Measurements from ENCODE around the gene ADRA1B. TPM values are rescaled to one million over a fixed set of nuclear protein-coding genes. Genes with fewer than 3 reads are reported as not detected.

ADRA1B gene
- total RNA-seq, 1 donor from 2014 or later = 2.9 TPM

DNA sequence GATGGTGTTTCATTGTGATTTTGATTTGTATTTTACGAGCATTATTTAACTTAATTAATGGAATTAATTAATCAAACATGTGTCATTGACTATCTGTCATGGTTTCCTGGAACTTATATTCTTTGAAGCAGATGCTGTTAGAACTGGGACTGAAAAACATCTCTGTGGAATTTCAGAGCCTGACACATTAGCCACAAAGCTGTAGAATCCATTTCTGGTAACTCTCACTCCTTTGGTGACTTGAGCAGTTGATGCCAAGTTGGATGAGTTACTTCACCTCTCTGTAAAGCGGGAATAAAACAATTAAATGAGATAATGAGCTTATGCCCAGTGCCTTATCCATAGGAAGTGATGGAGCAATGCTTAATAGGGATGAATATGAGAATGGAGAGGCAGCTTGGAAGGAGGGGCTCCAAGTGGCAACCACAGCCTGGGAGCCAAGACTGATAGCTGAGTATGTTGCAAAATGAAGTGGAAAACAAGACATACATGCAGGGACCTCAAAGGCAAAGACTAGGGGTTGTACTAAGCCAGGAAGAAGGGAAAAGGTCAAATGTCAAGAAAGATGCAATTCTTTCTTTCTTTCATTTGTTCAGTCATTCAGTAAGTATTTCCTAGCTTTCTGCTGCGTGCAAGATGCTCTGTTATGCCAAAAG is 23.1 kb upstream of the ADRA1B start:
- no peak for DNase-seq (ENCODE audit: extremely low spot score, unreplicated experiment)
- Mint-ChIP-seq H3K27ac (no peak overlapping the region), H3K36me3 (no peaks in the 10 kb centered on the region), H3K27me3 (peaks cover 15% of the 10 kb centered on the region), H3K9me3 (no peaks in the 10 kb centered on the region), H3K4me1 (ENCODE audit: unreplicated experiment) (no peaks in the 10 kb centered on the region), H3K4me3 (no peak overlapping the region)
- TF ChIP-seq, protein P1, sequence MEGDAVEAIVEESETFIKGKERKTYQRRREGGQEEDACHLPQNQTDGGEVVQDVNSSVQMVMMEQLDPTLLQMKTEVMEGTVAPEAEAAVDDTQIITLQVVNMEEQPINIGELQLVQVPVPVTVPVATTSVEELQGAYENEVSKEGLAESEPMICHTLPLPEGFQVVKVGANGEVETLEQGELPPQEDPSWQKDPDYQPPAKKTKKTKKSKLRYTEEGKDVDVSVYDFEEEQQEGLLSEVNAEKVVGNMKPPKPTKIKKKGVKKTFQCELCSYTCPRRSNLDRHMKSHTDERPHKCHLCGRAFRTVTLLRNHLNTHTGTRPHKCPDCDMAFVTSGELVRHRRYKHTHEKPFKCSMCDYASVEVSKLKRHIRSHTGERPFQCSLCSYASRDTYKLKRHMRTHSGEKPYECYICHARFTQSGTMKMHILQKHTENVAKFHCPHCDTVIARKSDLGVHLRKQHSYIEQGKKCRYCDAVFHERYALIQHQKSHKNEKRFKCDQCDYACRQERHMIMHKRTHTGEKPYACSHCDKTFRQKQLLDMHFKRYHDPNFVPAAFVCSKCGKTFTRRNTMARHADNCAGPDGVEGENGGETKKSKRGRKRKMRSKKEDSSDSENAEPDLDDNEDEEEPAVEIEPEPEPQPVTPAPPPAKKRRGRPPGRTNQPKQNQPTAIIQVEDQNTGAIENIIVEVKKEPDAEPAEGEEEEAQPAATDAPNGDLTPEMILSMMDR (conservative IDR thresholded peaks at IDR 0.05) = no peak

DNA sequence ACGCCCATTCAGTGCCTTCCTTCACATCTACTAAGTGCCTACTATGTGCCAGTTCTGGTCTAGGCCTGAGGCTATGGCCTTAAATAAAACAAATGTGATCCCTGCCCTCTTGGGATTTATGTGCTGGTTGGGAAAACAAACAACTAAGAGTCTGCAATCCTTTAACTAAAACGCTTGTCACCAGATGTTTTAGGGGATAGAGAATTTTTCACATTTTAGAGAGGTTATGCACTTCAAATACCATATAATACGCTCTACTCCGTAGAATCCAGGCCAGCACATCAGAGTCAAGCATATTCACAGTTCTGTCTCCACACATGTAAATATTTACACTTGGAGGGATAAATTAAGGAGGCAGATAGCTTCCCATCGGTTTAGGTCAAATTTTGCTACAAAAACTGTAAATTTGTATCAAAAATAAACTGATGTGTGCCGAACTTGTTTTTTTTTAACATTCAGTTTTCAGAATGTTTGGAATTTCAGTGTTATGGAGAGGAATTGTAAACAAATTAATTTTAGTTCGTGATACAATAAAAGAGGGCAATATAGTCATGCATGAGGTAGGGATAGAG is 22.0 kb upstream of the ADRA1B start:
- no peak for DNase-seq (ENCODE audit: extremely low spot score, unreplicated experiment)
- Mint-ChIP-seq H3K27me3 (peaks cover 22% of the 10 kb centered on the region), H3K27ac (no peak overlapping the region), H3K36me3 (no peaks in the 10 kb centered on the region), H3K4me1 (ENCODE audit: unreplicated experiment) (no peaks in the 10 kb centered on the region), H3K9me3 (no peaks in the 10 kb centered on the region), H3K4me3 (no peak overlapping the region)
- TF ChIP-seq, protein P1 (conservative IDR thresholded peaks at IDR 0.05) = no peak

DNA sequence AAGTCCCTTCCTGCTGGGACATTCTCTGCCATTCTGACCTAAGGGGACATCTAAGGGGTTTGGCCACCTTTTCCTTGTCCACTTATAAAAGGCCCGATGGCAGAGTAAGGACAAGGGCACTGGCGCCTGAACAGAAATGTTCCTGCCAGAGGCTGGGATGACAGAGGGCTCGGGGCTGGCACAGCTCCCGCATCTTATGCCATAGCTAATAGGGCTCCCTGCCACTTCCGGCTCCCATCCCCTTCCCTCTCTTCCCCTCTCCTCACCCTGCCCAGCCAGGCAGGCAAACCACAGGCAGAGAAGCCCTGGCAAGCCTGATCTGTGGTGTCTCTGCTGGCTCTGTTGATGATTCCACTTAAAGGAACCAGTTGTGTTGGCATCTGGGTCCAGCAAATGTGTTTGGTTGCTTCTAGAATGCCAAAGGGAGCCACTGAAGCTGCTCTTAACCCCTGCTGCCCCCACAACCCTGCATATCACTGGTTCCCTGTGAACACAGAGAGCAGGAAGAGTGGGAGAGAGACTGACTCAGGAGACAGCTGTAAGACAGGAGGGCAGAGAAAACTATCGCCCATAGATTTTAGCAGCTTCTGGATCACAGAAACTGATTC is 18.4 kb upstream of the ADRA1B start:
- Mint-ChIP-seq H3K36me3 (no peaks in the 10 kb centered on the region), H3K4me3 (no peak overlapping the region), H3K4me1 (ENCODE audit: unreplicated experiment) (no peaks in the 10 kb centered on the region)

DNA sequence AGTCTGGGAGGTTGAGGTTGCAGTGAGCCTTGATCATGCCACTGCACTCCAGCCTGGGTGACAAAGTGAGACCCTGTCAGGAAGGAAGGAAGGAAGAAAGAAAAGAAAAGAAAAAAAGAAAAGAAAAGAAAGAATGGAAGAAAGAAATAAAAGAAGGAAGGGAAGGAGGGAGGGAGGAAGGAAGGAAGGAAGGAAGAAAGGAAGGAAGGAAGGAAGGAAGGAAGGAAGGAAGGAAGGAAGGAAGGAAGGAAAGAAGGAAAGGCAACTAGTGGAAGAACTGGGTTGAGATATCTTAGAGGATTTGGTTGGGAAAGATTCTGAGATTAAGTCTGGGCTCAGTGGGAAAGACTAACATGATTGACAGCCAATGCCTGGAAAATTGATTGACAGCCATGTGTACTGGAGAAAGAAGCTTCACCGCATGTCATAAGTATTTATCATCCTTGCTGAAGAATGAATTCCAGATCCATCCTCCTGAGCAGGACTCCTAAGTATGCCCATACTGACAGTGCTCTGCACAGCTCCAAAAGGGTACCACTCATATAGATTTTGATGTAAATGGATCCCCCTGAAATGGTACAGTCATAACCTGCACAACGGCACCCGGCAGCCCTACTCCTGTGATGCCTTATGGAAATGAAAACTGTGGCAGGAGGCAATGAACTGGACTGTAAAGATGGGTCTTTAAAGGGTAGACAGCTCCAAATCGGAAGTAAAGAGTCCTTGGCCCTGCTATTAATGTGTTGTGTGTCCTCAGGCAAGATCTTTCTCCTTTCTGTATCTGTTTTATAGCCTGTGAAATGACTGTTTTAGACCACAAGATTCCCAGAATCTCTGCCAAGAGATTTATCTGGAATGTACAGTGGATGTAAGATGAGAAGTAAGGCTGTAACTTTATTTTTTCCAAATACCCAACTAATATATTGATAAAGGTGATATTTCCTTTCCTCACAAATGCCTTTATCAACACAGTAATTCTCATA is 16.9 kb upstream of the ADRA1B start:
- no peaks in the 10 kb centered on the region for H3K4me1 Mint-ChIP-seq (ENCODE audit: unreplicated experiment)

More for the DNA sequence above, 18.4 kb upstream of the ADRA1B start:
- no peak for DNase-seq (ENCODE audit: extremely low spot score, unreplicated experiment)
- TF ChIP-seq, protein P1 (conservative IDR thresholded peaks at IDR 0.05) = no peak
- Mint-ChIP-seq H3K27ac (no peak overlapping the region), H3K9me3 (no peaks in the 10 kb centered on the region), H3K27me3 (peaks cover 21% of the 10 kb centered on the region)

DNA sequence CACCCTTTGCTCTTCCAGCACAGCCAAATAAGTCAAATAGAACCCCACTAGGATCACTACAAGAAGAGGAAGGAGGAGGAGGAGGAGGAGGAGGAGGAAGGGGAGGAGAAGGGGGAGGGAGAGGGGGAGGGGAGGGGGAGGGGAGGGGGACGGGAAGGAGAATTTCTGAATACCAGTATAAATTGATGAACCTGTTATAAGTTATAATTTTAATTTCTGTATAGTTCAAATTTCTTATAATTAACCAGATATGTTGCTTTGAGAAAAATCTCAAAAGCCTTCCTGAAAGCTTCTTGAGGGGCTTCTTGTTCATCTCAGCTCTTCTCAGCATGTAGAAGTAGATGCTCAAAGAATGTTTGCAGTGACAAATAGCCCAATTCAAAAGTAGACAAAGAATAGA is 15.0 kb upstream of the ADRA1B start:
- Mint-ChIP-seq H3K27ac (no peak overlapping the region), H3K4me1 (ENCODE audit: unreplicated experiment) (peaks cover 8% of the 10 kb centered on the region), H3K27me3 (peaks cover 17% of the 10 kb centered on the region), H3K9me3 (no peaks in the 10 kb centered on the region), H3K36me3 (no peaks in the 10 kb centered on the region), H3K4me3 (no peak overlapping the region)
- DNase-seq (ENCODE audit: extremely low spot score, unreplicated experiment) = no peak
- TF ChIP-seq, protein P1 (conservative IDR thresholded peaks at IDR 0.05) = no peak

More for the DNA sequence above, 16.9 kb upstream of the ADRA1B start:
- Mint-ChIP-seq H3K27me3 (peaks cover 21% of the 10 kb centered on the region), H3K4me3 (no peak overlapping the region), H3K9me3 (no peaks in the 10 kb centered on the region), H3K36me3 (no peaks in the 10 kb centered on the region), H3K27ac (no peak overlapping the region)
- TF ChIP-seq, protein P1 (conservative IDR thresholded peaks at IDR 0.05) = no peak
- no peak for DNase-seq (ENCODE audit: extremely low spot score, unreplicated experiment)
